Measurements from ENCODE around the gene CIDEA. TPM values are rescaled to one million over a fixed set of nuclear protein-coding genes. Genes with fewer than 3 reads are reported as not detected.

The CIDEA gene
- total and polyA plus RNA-seq, 8 donors, result 0.15 to 0.44 TPM; not detected in 6

DNA sequence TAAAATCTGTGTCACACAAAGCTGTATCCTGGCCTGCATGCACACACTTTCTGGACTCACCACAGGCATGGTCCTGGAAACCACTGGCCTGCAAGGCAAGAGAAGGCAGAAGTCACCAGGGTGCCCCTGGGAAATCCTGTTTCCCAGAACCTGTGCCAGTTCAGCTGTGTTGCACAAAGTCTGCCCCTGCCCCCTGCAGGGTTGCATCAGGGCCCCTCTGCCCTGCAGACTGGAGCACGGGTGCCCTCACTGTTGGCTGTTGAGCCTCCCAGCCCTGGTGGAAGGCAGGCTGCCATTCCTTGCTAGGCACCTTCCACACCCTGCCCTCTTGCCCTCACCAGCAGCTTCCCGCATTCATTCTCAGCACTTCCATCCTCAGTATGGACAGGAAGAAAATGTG lies 35.9 kb downstream of the CIDEA start:
- peaks cover 0 to 39% (median 22%) of the 10 kb centered on the region in 3 donors for H3K27me3 ChIP-seq

GRCh38 chr18:12291161-12291560 lies 37.0 kb downstream of the CIDEA start:
- Histone ChIP-seq H3K4me3 (no peak overlapping the region), H3K36me3 (no peaks in the 10 kb centered on the region), H3K4me1 (peaks cover 14 to 23% (median 21%) of the 10 kb centered on the region in 4 donors), H3K27me3 (peaks cover 0 to 37% (median 22%) of the 10 kb centered on the region in 3 donors), H3K9me3 (no peaks in the 10 kb centered on the region), H3K27ac (no peak overlapping the region)
- 81 to 87% (median 86%) methylated on average over 6 of the region's 6 CpGs for WGBS, 5 donors
- no peak for TF ChIP-seq POLR2AphosphoS5 (IDR thresholded peaks at IDR 0.05)
- TF ChIP-seq EP300 (IDR thresholded peaks at IDR 0.05), result no peak
- TF ChIP-seq CTCF (IDR thresholded peaks at IDR 0.05), result no peak
- TF ChIP-seq POLR2A (IDR thresholded peaks at IDR 0.05), result no peak
- intact Hi-C loops (cut with DNase I; ENCODE audit: low total_unique reads), result no loop called here
- DNase-seq, result no peak

More for the DNA sequence above, 35.9 kb downstream of the CIDEA start:
- Histone ChIP-seq H3K9me3 (no peaks in the 10 kb centered on the region), H3K36me3 (no peaks in the 10 kb centered on the region), H3K4me3 (no peak overlapping the region), H3K27ac (no peak overlapping the region), H3K4me1 (peaks cover 14 to 23% (median 21%) of the 10 kb centered on the region in 4 donors)
- no peak for TF ChIP-seq POLR2AphosphoS5 (IDR thresholded peaks at IDR 0.05)
- TF ChIP-seq POLR2A (IDR thresholded peaks at IDR 0.05), result no peak
- TF ChIP-seq EP300 (IDR thresholded peaks at IDR 0.05), result no peak
- TF ChIP-seq CTCF (IDR thresholded peaks at IDR 0.05), result no peak
- no peak for DNase-seq
- WGBS, 5 donors, result 73 to 84% (median 82%) methylated on average over 2 of the region's 2 CpGs
- intact Hi-C loops (cut with DNase I; ENCODE audit: low total_unique reads), result no loop called here

DNA sequence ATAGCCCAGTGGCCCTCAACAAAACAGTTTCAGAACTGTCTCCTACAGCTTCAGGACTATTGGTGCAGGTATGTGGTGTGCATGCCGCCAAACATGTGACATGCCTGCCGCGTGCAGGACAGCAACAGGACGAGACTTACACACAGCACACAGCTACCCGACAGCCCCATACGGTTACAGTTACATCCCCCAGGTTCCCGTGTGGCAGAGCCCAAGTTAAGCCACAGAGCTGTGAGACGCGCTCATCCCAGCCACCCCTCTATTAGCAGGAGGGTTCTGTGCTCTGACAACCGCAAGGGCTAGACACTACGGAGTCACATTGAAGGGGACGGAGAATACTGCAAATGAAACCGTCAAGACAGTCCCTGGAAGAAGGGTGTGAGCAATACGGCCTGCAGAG lies 37.5 kb downstream of the CIDEA start:
- H3K4me1 ChIP-seq, result peaks cover 14 to 23% (median 21%) of the 10 kb centered on the region in 4 donors
- no peaks in the 10 kb centered on the region for H3K9me3 ChIP-seq
- no peak for DNase-seq
- no peaks in the 10 kb centered on the region for H3K36me3 ChIP-seq
- no peak overlapping the region for H3K4me3 ChIP-seq
- H3K27me3 ChIP-seq, result peaks cover 0 to 36% (median 22%) of the 10 kb centered on the region in 3 donors
- no peak for TF ChIP-seq POLR2AphosphoS5 (IDR thresholded peaks at IDR 0.05)
- TF ChIP-seq CTCF (IDR thresholded peaks at IDR 0.05), result no peak
- no peak for TF ChIP-seq POLR2A (IDR thresholded peaks at IDR 0.05)
- no peak for TF ChIP-seq EP300 (IDR thresholded peaks at IDR 0.05)
- H3K27ac ChIP-seq, result no peak overlapping the region
- 90 to 94% (median 93%) methylated on average over 12 to 14 of the region's 14 CpGs for WGBS, 5 donors
- intact Hi-C loops (cut with DNase I; ENCODE audit: low total_unique reads), result no loop called here

DNA sequence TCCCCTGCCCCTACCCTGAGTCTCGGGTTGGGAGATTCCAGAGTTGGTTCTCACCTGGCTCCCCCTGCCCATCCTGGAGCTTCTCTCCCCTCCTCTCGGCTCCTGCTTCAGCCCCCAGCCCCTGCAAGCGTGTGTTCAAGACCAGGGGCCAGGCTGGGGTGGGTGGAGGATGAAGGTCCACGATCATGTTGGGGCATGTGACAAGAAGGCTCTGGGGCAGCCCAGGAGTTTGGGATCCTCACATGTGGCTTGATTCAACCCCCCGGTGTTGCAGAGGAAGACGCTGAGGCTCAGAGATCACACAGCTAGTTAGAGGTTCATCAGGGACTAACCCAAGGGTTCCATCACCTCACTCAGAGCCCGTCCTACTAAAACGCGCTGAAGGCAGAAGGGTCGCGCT lies 39.7 kb downstream of the CIDEA start:
- TF ChIP-seq POLR2AphosphoS5 (IDR thresholded peaks at IDR 0.05), result no peak
- no peak for TF ChIP-seq POLR2A (IDR thresholded peaks at IDR 0.05)
- no peak for TF ChIP-seq EP300 (IDR thresholded peaks at IDR 0.05)
- no peak for TF ChIP-seq CTCF (IDR thresholded peaks at IDR 0.05)
- intact Hi-C loops (cut with DNase I; ENCODE audit: low total_unique reads), result no loop called here
- 69 to 76% (median 75%) methylated on average over 10 to 11 of the region's 11 CpGs for WGBS, 5 donors

More for the DNA sequence above, 39.7 kb downstream of the CIDEA start:
- H3K27me3 ChIP-seq, result peaks cover 0 to 14% (median 3%) of the 10 kb centered on the region in 3 donors
- H3K9me3 ChIP-seq, result peaks cover 0 to 6% (median 0%) of the 10 kb centered on the region in 4 donors
- H3K27ac ChIP-seq, result no peak overlapping the region
- no peaks in the 10 kb centered on the region for H3K36me3 ChIP-seq
- DNase-seq, result no peak
- peaks cover 2 to 3% (median 3%) of the 10 kb centered on the region in 4 donors for H3K4me1 ChIP-seq
- H3K4me3 ChIP-seq, result no peak overlapping the region

Measured in stomach (tissue), 9 donors.